Measurements from ENCODE around the gene MEGF11.

GRCh38 chr15:66193066-66193465 lies 60.5 kb downstream of the MEGF11 start:
- TF ChIP-seq CTCF (IDR thresholded peaks at IDR 0.05) (no peak), EZH2 (IDR thresholded peaks at IDR 0.05) (no peak)

All from neural progenitor cell (in vitro differentiated cells).